Vagina (tissue), 2 donors: ENCODE measurements around the gene PSMB7. TPM values are rescaled to one million over a fixed set of nuclear protein-coding genes. Genes with fewer than 3 reads are reported as not detected.
A peak's percentile ranks its signal among the peaks of the same experiment; 100 is the strongest.

Experiments
- DNase-seq, 2 donors: peaks; one replicate each; pipeline ENCODE4 v3.0.0-alpha.2; 2017; ENCODE audit errors: extremely low spot score in 2 of 2
- H3K27ac ChIP-seq: fragments of 200-600 bp; sonication (generic); one replicate; pipeline ENCODE4 v1.5.1; 2019
- H3K27me3 ChIP-seq: fragments of 200-600 bp; sonication (generic); one replicate; pipeline ENCODE4 v1.5.1; 2019
- H3K36me3 ChIP-seq, 2 donors: fragments of 200-600 bp; sonication (generic); one replicate each; pipeline ENCODE4 v1.5.1; 2017 to 2019
- H3K4me1 ChIP-seq: fragments of 200-600 bp; sonication (generic); one replicate; pipeline ENCODE4 v1.5.1; 2019
- H3K4me3 ChIP-seq, 2 donors: fragments of 200-600 bp; sonication (generic); 1 replicate in 1 of 2; 2 replicates in 1 of 2; pipeline ENCODE4 v1.5.1; 2016 to 2019
- H3K9me3 ChIP-seq: fragments of 200-600 bp; sonication (generic); one replicate; pipeline ENCODE4 v1.5.1; 2019
- CTCF ChIP-seq, 3 experiments: fragments of 450-650 bp in 2 of 3; fragments of 200-600 bp in 1 of 3; sonication (generic) in 1 of 3; IDR thresholded peaks; one replicate each; pipeline ENCODE4 v1.5.1; 2017 to 2019; ENCODE audit warnings: antibody characterized with exemption in 3 of 3, mild to moderate bottlenecking in 2 of 3, moderate library complexity in 2 of 3
- POLR2A ChIP-seq, 2 donors: fragments of 450-650 bp; IDR thresholded peaks; one replicate each; pipeline ENCODE4 v1.6.1; 2017; ENCODE audit warnings: antibody characterized with exemption in 2 of 2, mild to moderate bottlenecking in 2 of 2, moderate library complexity in 2 of 2
- POLR2AphosphoS5 ChIP-seq, 2 donors: sonication (generic); formaldehyde crosslinking; IDR thresholded peaks; one replicate each; pipeline ENCODE4 v1.9.0; 2017; ENCODE audit warnings: antibody characterized with exemption in 2 of 2, mild to moderate bottlenecking in 2 of 2, low read depth in 1 of 2; ENCODE audit not compliant: insufficient read depth in 1 of 2
- intact Hi-C: fragments of 100-400 bp; cut with DNase I; formaldehyde crosslinking; loops from one replicate; pipeline ENCODE4 v1.15.1; 2023
- total RNA-seq: library from RNA; depleted of rRNA; stranded (reverse); fragments of >200 nt; gene quantifications from one replicate; pipeline ENCODE4 v1.2.3, GENCODE V29; 2016

The PSMB7 gene
- total RNA-seq, 1 donor from 2014 or later: 121 TPM

GRCh38 chr9:124358631-124359030 is 56.6 kb downstream of the PSMB7 start:
- no peak for DNase-seq
- intact Hi-C loops: no loop called here
- Histone ChIP-seq H3K9me3 (no peaks in the 10 kb centered on the region), H3K4me3 (no peak overlapping the region), H3K27ac (no peak overlapping the region), H3K4me1 (no peaks in the 10 kb centered on the region), H3K36me3 (peaks cover 0 to 6% of the 10 kb centered on the region in 2 donors), H3K27me3 (no peaks in the 10 kb centered on the region)
- no peak for TF ChIP-seq POLR2AphosphoS5 (IDR thresholded peaks at IDR 0.05; ENCODE audit: insufficient read depth in 1 of 2, low read depth in 1 of 2)
- no peak for TF ChIP-seq CTCF (IDR thresholded peaks at IDR 0.05)
- TF ChIP-seq POLR2A (IDR thresholded peaks at IDR 0.05): no peak

GRCh38 chr9:124357721-124358361 is 57.4 kb downstream of the PSMB7 start:
- Histone ChIP-seq H3K27me3 (no peaks in the 10 kb centered on the region), H3K9me3 (no peaks in the 10 kb centered on the region), H3K27ac (no peak overlapping the region), H3K36me3 (peaks cover 0 to 14% of the 10 kb centered on the region in 2 donors), H3K4me1 (no peaks in the 10 kb centered on the region), H3K4me3 (no peak overlapping the region)
- TF ChIP-seq POLR2AphosphoS5 (IDR thresholded peaks at IDR 0.05; ENCODE audit: insufficient read depth in 1 of 2, low read depth in 1 of 2) (no peak), CTCF (IDR thresholded peaks at IDR 0.05) (no peak), POLR2A (IDR thresholded peaks at IDR 0.05) (no peak)
- intact Hi-C loops: no loop called here
- DNase-seq: peak in 1 of 2 donors; percentile 80

GRCh38 chr9:124356745-124357390 is 58.4 kb downstream of the PSMB7 start:
- H3K9me3 ChIP-seq: no peaks in the 10 kb centered on the region
- H3K27ac ChIP-seq: no peak overlapping the region
- intact Hi-C loops: no loop called here
- H3K4me1 ChIP-seq: no peaks in the 10 kb centered on the region
- H3K27me3 ChIP-seq: no peaks in the 10 kb centered on the region
- DNase-seq: no peak
- TF ChIP-seq POLR2A (IDR thresholded peaks at IDR 0.05) (no peak), CTCF (IDR thresholded peaks at IDR 0.05) (no peak), POLR2AphosphoS5 (IDR thresholded peaks at IDR 0.05; ENCODE audit: insufficient read depth in 1 of 2, low read depth in 1 of 2) (no peak)
- peaks cover 0 to 23% of the 10 kb centered on the region in 2 donors for H3K36me3 ChIP-seq
- no peak overlapping the region for H3K4me3 ChIP-seq

GRCh38 chr9:124355941-124356744 is 59.1 kb downstream of the PSMB7 start:
- H3K9me3 ChIP-seq: no peaks in the 10 kb centered on the region
- H3K27me3 ChIP-seq: no peaks in the 10 kb centered on the region
- no peak overlapping the region for H3K27ac ChIP-seq
- DNase-seq: no peak
- intact Hi-C loops: no loop called here
- H3K4me1 ChIP-seq: no peaks in the 10 kb centered on the region
- TF ChIP-seq CTCF (IDR thresholded peaks at IDR 0.05) (no peak), POLR2AphosphoS5 (IDR thresholded peaks at IDR 0.05; ENCODE audit: insufficient read depth in 1 of 2, low read depth in 1 of 2) (no peak), POLR2A (IDR thresholded peaks at IDR 0.05) (no peak)
- peaks cover 0 to 31% of the 10 kb centered on the region in 2 donors for H3K36me3 ChIP-seq
- no peak overlapping the region for H3K4me3 ChIP-seq
